Measurements from ENCODE around the gene EOLA1. TPM values are rescaled to one million over a fixed set of nuclear protein-coding genes. Genes with fewer than 3 reads are reported as not detected.
"Not testable (repeated sequence)": the region's sequence is repeated elsewhere in the genome, so short reads cannot be mapped to it uniquely, and the experiment has no call there.

Gene EOLA1
- polyA plus RNA-seq, 1 experiment, result 16.3 TPM

GRCh38 chrX:149540131-149540620 lies 636 bp upstream of the EOLA1 start:
- TF ChIP-seq, protein P1, sequence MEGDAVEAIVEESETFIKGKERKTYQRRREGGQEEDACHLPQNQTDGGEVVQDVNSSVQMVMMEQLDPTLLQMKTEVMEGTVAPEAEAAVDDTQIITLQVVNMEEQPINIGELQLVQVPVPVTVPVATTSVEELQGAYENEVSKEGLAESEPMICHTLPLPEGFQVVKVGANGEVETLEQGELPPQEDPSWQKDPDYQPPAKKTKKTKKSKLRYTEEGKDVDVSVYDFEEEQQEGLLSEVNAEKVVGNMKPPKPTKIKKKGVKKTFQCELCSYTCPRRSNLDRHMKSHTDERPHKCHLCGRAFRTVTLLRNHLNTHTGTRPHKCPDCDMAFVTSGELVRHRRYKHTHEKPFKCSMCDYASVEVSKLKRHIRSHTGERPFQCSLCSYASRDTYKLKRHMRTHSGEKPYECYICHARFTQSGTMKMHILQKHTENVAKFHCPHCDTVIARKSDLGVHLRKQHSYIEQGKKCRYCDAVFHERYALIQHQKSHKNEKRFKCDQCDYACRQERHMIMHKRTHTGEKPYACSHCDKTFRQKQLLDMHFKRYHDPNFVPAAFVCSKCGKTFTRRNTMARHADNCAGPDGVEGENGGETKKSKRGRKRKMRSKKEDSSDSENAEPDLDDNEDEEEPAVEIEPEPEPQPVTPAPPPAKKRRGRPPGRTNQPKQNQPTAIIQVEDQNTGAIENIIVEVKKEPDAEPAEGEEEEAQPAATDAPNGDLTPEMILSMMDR (IDR thresholded peaks at IDR 0.05; ENCODE audit: low read depth, low read length), result no peak
- CTCF ChIA-PET, result interaction anchor here (0.7 to 2.5 kb wide), 5 partner anchors 11 to 1653 kb away, joined by 3 to 8 read pairs (median 6); no protein-coding TSS in a partner anchor

DNA sequence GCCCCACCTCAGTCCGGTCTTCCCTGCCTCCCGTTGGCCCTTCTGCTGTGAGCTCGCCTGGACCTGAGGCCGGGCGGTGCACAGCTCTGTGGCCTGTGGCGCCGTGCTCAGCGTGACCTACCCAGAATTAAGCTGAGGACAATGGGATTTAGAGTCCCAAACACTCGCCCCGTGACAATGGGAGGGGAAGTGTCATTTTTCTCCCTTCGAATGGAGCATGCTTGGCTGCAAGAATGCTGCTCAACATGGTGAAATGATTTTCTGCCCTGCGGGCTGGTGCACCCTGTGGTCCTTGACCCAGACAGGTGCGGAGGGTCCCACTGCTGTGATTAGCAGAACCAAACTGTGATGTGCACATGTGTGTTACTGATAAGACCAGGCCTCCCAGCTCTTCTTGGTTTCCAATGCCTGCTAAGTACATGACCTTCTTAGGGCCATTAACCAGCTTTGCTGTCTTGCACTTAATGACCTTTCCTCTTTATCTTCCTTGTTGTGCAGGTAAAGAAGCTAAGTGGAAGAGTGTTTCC lies 772 bp downstream of the EOLA1 start:
- POLR2A ChIA-PET, result no interaction called here
- peak overlapping the region; percentile 98 for H3K27ac ChIP-seq (ENCODE audit: low read depth, low read length)
- DNase-seq (ENCODE audit: low read depth, low spot score), result no peak
- CTCF ChIA-PET, result no interaction called here
- TF ChIP-seq, protein P1 (IDR thresholded peaks at IDR 0.05; ENCODE audit: low read depth, low read length), result no peak
- peak overlapping the region; percentile 83 for H3K4me3 ChIP-seq (ENCODE audit: low read depth, low read length)
- no peaks in the 10 kb centered on the region for H3K9me3 ChIP-seq (ENCODE audit: control insufficient read depth, insufficient read depth, low read length)
- H3K27me3 ChIP-seq (ENCODE audit: control insufficient read depth, insufficient read depth, low read length), result no peaks in the 10 kb centered on the region

More at GRCh38 chrX:149540131-149540620, 636 bp upstream of the EOLA1 start:
- POLR2A ChIA-PET, result interaction anchor here (0.9 to 1.4 kb wide), 4 partner anchors 30 to 399 kb away, joined by 3 to 8 read pairs (median 5); partner anchors contain the start of gene IDS
- Histone ChIP-seq H3K27ac (ENCODE audit: low read depth, low read length) (peak overlapping the region; percentile 98), H3K4me3 (ENCODE audit: low read depth, low read length) (peak overlapping the region; percentile 83), H3K27me3 (ENCODE audit: control insufficient read depth, insufficient read depth, low read length) (no peaks in the 10 kb centered on the region), H3K9me3 (ENCODE audit: control insufficient read depth, insufficient read depth, low read length) (no peaks in the 10 kb centered on the region)
- peak; percentile 75 for DNase-seq (ENCODE audit: low read depth, low spot score)

DNA sequence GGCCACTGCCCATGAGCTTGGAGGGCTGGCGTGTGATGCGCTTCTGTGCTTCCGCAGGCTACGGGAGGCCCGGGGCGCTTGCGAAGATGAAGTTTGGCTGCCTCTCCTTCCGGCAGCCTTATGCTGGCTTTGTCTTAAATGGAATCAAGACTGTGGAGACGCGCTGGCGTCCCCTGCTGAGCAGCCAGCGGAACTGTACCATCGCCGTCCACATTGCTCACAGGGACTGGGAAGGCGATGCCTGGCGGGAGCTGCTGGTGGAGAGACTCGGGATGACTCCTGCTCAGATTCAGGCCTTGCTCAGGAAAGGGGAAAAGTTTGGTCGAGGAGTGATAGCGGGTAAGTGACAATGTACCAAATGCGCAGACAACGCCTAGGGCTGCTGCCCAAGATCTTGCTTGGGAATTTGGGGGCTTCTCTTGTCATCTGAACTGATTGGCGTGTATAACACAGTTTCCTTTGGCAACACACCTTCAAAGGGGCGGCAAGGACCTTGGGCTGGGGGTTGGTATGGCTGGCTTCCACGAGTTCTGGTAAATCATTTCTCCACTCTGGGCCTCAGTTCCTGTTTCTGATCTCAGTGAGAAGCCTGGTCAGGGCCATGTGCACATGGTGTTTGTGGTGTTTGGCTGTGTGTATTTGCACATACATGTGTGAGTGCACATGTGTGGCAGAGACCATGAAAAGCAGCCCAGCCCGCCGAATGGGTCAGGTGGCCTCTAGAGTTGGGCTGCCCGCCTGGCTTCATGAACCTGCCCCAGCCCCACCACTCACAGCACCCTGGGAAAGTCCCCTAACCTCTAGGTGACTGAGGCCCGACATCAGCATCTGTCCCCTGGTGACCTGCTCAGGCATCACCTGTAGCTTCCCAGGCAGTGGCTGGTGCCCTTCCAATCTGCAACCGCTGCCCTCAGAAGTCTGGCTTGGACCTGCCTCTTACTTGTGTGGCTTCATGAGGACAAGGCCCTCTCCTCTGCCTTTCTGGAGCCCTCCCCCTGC lies 5.0 kb downstream of the EOLA1 start:
- H3K4me3 ChIP-seq (ENCODE audit: low read depth, low read length); H3K27ac ChIP-seq (ENCODE audit: low read depth, low read length); H3K9me3 ChIP-seq (ENCODE audit: control insufficient read depth, insufficient read depth, low read length); DNase-seq (ENCODE audit: low read depth, low spot score); POLR2A ChIA-PET; H3K27me3 ChIP-seq (ENCODE audit: control insufficient read depth, insufficient read depth, low read length); CTCF ChIA-PET: not testable (repeated sequence)

GRCh38 chrX:149546962-149547361 lies 6.2 kb downstream of the EOLA1 start:
- H3K27ac ChIP-seq (ENCODE audit: low read depth, low read length); H3K9me3 ChIP-seq (ENCODE audit: control insufficient read depth, insufficient read depth, low read length); DNase-seq (ENCODE audit: low read depth, low spot score); H3K4me3 ChIP-seq (ENCODE audit: low read depth, low read length); POLR2A ChIA-PET; CTCF ChIA-PET; H3K27me3 ChIP-seq (ENCODE audit: control insufficient read depth, insufficient read depth, low read length): not testable (repeated sequence)

DNA sequence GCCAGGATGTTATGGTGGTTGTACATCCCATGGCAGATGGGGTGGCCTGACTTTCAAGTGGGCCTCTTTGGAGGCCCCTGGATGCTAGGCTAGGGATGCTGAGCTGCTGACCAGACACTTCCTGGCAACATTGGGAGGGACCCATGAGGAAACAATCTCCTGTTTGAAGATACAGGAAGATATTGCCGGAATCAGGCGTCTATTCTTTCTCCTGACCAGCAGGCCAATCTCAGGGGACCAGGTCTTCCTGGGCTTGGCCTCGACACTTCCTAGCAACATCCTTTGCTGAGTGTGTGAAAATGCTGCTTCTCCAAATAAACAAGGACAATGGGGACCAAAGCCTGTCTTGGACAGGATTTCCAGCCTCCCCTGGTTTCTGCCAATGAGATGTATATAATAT lies 7.0 kb downstream of the EOLA1 start:
- POLR2A ChIA-PET; H3K27me3 ChIP-seq (ENCODE audit: control insufficient read depth, insufficient read depth, low read length); H3K27ac ChIP-seq (ENCODE audit: low read depth, low read length); CTCF ChIA-PET; H3K4me3 ChIP-seq (ENCODE audit: low read depth, low read length); DNase-seq (ENCODE audit: low read depth, low spot score); H3K9me3 ChIP-seq (ENCODE audit: control insufficient read depth, insufficient read depth, low read length): not testable (repeated sequence)

DNA sequence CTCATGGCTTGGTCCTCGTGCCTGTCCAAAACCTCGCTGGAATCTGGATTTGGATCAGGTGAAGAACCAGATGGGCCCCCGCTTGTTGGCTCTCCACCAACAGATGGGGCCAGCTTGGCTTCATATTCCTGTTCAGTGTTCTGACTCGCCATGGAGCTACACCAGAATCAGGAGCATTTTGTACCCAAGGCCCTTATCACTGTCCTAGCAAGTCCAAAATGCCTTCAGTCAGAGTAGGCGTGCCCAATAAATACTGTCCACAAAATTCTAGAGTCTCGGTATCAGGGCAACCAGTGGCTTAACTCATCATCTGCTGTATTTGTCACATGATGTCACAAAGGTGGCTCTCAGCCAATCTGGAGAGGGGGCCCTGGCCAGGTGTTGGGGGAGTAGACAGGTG lies 8.9 kb downstream of the EOLA1 start, which contains the start of gene HSFX3:
Gene HSFX3 (minus strand): TSS at position 224 of the 400 bp plus-strand sequence. CDS start 72 bp downstream, at position 152.
- H3K27ac ChIP-seq (ENCODE audit: low read depth, low read length); DNase-seq (ENCODE audit: low read depth, low spot score); H3K27me3 ChIP-seq (ENCODE audit: control insufficient read depth, insufficient read depth, low read length); H3K4me3 ChIP-seq (ENCODE audit: low read depth, low read length); CTCF ChIA-PET; POLR2A ChIA-PET; H3K9me3 ChIP-seq (ENCODE audit: control insufficient read depth, insufficient read depth, low read length): not testable (repeated sequence)

DNA sequence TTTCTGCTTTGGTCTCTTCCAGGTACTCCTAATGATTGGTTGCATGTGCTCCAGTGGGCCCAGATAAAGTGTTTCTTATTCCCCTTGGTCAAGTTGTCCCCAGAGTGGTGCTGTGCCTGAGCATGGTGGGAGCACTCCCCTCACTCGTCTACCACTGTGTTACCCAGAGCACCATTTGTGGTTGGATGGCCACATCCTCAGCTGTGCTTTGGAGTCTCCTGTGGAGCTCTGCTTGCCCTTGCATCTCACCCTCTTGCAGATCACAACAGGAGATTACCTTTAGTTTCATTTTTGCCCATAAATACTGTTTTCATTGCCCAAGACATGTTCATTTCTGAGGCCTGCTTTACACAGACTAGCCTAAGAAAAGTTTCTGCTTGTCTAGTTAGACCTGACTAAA lies 9.6 kb downstream of the EOLA1 start:
- H3K27ac ChIP-seq (ENCODE audit: low read depth, low read length); H3K9me3 ChIP-seq (ENCODE audit: control insufficient read depth, insufficient read depth, low read length); H3K4me3 ChIP-seq (ENCODE audit: low read depth, low read length); H3K27me3 ChIP-seq (ENCODE audit: control insufficient read depth, insufficient read depth, low read length); DNase-seq (ENCODE audit: low read depth, low spot score); CTCF ChIA-PET; POLR2A ChIA-PET: not testable (repeated sequence)

GRCh38 chrX:149551245-149551938 lies 10.6 kb downstream of the EOLA1 start:
- H3K4me3 ChIP-seq (ENCODE audit: low read depth, low read length); POLR2A ChIA-PET; H3K27me3 ChIP-seq (ENCODE audit: control insufficient read depth, insufficient read depth, low read length); DNase-seq (ENCODE audit: low read depth, low spot score); H3K9me3 ChIP-seq (ENCODE audit: control insufficient read depth, insufficient read depth, low read length); CTCF ChIA-PET; H3K27ac ChIP-seq (ENCODE audit: low read depth, low read length): not testable (repeated sequence)

DNA sequence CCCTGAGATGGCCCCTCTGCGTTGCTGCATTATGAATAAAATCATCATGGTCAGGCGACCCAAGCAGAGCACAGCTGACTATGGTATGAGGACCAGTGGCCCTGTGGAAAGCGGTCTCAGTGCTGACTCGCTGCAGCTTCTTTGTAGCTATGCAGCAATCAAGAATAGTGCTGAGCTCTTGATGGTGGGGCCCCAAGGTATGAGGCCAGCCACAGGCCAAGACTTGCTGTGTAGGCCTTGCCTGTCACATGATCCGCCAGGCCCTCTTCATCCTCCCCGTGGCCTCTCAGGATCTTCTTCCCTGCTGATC lies 11.1 kb downstream of the EOLA1 start:
- H3K4me3 ChIP-seq (ENCODE audit: low read depth, low read length); CTCF ChIA-PET; POLR2A ChIA-PET; H3K27me3 ChIP-seq (ENCODE audit: control insufficient read depth, insufficient read depth, low read length); H3K27ac ChIP-seq (ENCODE audit: low read depth, low read length); H3K9me3 ChIP-seq (ENCODE audit: control insufficient read depth, insufficient read depth, low read length); DNase-seq (ENCODE audit: low read depth, low spot score): not testable (repeated sequence)

- CTCF ChIA-PET; DNase-seq (ENCODE audit: low read depth, low spot score); H3K4me3 ChIP-seq (ENCODE audit: low read depth, low read length); H3K27ac ChIP-seq (ENCODE audit: low read depth, low read length); H3K9me3 ChIP-seq (ENCODE audit: control insufficient read depth, insufficient read depth, low read length); POLR2A ChIA-PET; H3K27me3 ChIP-seq (ENCODE audit: control insufficient read depth, insufficient read depth, low read length): not testable (repeated sequence)
These were observed 14.4 kb downstream of the EOLA1 start for GRCh38 chrX:149555251-149555650.
